Measurements from ENCODE around the gene RPGR. TPM values are rescaled to one million over a fixed set of nuclear protein-coding genes. Genes with fewer than 3 reads are reported as not detected.
A peak's percentile ranks its signal among the peaks of the same experiment; 100 is the strongest.

The RPGR gene
- total RNA-seq, 1 experiment from 2014 or later = 10.4 TPM

DNA sequence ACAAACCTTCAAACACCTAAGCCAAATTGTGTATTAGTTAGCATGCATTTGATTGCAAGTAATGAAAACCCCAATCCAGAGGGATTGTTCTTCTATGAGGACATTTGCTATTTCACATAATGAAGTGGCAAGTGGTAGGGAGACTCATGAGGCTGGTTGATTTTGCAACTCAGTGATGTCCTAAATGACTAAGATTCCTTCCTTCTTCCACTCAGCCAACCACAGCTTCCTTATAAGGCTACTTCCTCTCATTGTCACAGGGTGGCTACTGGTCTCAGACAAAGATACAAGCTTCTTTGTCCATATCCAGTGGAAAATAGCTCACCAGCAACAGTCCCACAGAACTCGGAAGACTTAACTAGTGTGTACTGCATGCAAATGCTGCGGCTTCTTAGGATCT lies 19.8 kb upstream of the RPGR start:
- TF ChIP-seq SRF (IDR thresholded peaks at IDR 0.05; ENCODE audit: low read depth) = peak; percentile 45; the same call in 1 of the 2 replicates
- TF ChIP-seq CBX3 (IDR thresholded peaks at IDR 0.05; ENCODE audit: low read depth) = no peak
- Histone ChIP-seq H3K9me2 (ENCODE audit: insufficient read depth) (no peaks in the 10 kb centered on the region), H2AFZ (ENCODE audit: low read depth, low read length, poor library complexity, severe bottlenecking) (no peak overlapping the region), H3K4me1 (ENCODE audit: control insufficient read depth in 1 of 2, insufficient read depth in 2 of 2, low read length in 2 of 2) (no peaks in the 10 kb centered on the region), H3K4me3 (replicated peaks in 1 of 2; ENCODE audit: low read depth in 1 of 2, low read length in 2 of 2) (no peak overlapping the region), H3K36me3 (ENCODE audit: control insufficient read depth in 1 of 2, insufficient read depth in 2 of 2, low read length in 2 of 2) (no peaks in the 10 kb centered on the region), H3K27ac (ENCODE audit: low read depth, low read length) (no peak overlapping the region), H3K27me3 (ENCODE audit: insufficient read depth, low read length) (no peaks in the 10 kb centered on the region), H4K20me1 (ENCODE audit: insufficient read depth) (no peaks in the 10 kb centered on the region), H3K9me3 (ENCODE audit: control insufficient read depth in 1 of 2, insufficient read depth in 1 of 2, low read depth in 1 of 2, low read length in 2 of 2) (no peaks in the 10 kb centered on the region), H3K79me2 (ENCODE audit: insufficient read depth, low read length) (no peaks in the 10 kb centered on the region), H3K9ac (ENCODE audit: low read length) (no peak overlapping the region), H3K4me2 (ENCODE audit: low read length) (no peak overlapping the region)
- ATAC-seq (no peak), DNase-seq (ENCODE audit: low read depth, low spot score) (no peak)
- no TSS peak for BruUV-seq (replicated peaks)
- ChIA-PET CTCF (no interaction called here), POLR2A (no interaction called here), RAD21 (ENCODE audit: low non-redundant PET in 1 of 2, low total read pairs in 2 of 2, uncharacterized antibody in 2 of 2, unreplicated experiment in 2 of 2) (no interaction called here)
- intact Hi-C loops (cut with micrococcal nuclease) = no loop called here

DNA sequence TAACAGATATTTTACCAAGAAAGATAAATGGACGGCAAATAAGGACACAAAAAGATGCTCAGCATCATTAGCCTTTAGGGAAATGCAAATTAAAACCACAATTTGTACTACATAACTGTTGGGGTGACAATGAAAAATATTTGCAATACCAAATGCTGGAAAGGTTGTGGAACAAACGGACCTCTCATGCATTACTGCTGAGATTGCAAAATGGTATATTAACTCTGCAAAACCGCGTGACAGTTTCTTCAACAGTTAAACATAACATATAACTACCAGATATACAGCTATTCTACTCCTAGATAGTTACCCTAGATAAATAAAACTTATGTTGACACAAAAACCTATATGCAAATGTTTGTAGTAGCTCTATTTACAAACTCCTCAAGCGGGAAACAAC lies 18.8 kb upstream of the RPGR start:
- intact Hi-C loops (cut with micrococcal nuclease) = no loop called here
- Histone ChIP-seq H3K36me3 (ENCODE audit: control insufficient read depth in 1 of 2, insufficient read depth in 2 of 2, low read length in 2 of 2) (no peaks in the 10 kb centered on the region), H3K4me3 (replicated peaks in 1 of 2; ENCODE audit: low read depth in 1 of 2, low read length in 2 of 2) (no peak overlapping the region), H3K27ac (ENCODE audit: low read depth, low read length) (no peak overlapping the region), H3K27me3 (ENCODE audit: insufficient read depth, low read length) (no peaks in the 10 kb centered on the region), H2AFZ (ENCODE audit: low read depth, low read length, poor library complexity, severe bottlenecking) (no peak overlapping the region), H3K9me2 (ENCODE audit: insufficient read depth) (no peaks in the 10 kb centered on the region), H4K20me1 (ENCODE audit: insufficient read depth) (no peaks in the 10 kb centered on the region), H3K4me2 (ENCODE audit: low read length) (no peak overlapping the region), H3K9ac (ENCODE audit: low read length) (no peak overlapping the region), H3K4me1 (ENCODE audit: control insufficient read depth in 1 of 2, insufficient read depth in 2 of 2, low read length in 2 of 2) (no peaks in the 10 kb centered on the region), H3K79me2 (ENCODE audit: insufficient read depth, low read length) (no peaks in the 10 kb centered on the region), H3K9me3 (ENCODE audit: control insufficient read depth in 1 of 2, insufficient read depth in 1 of 2, low read depth in 1 of 2, low read length in 2 of 2) (no peaks in the 10 kb centered on the region)
- ATAC-seq (no peak), DNase-seq (ENCODE audit: low read depth, low spot score) (no peak)
- ChIA-PET POLR2A (no interaction called here), RAD21 (ENCODE audit: low non-redundant PET in 1 of 2, low total read pairs in 2 of 2, uncharacterized antibody in 2 of 2, unreplicated experiment in 2 of 2) (no interaction called here), CTCF (no interaction called here)
- BruUV-seq (replicated peaks) = no TSS peak
- TF ChIP-seq RAD21 (IDR thresholded peaks at IDR 0.05; ENCODE audit: low read depth) = no peak
- TF ChIP-seq, protein P1, sequence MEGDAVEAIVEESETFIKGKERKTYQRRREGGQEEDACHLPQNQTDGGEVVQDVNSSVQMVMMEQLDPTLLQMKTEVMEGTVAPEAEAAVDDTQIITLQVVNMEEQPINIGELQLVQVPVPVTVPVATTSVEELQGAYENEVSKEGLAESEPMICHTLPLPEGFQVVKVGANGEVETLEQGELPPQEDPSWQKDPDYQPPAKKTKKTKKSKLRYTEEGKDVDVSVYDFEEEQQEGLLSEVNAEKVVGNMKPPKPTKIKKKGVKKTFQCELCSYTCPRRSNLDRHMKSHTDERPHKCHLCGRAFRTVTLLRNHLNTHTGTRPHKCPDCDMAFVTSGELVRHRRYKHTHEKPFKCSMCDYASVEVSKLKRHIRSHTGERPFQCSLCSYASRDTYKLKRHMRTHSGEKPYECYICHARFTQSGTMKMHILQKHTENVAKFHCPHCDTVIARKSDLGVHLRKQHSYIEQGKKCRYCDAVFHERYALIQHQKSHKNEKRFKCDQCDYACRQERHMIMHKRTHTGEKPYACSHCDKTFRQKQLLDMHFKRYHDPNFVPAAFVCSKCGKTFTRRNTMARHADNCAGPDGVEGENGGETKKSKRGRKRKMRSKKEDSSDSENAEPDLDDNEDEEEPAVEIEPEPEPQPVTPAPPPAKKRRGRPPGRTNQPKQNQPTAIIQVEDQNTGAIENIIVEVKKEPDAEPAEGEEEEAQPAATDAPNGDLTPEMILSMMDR (IDR thresholded peaks at IDR 0.05 in 2 of 3, conservative IDR thresholded peaks at IDR 0.05 in 1 of 3; ENCODE audit: borderline replicate concordance in 1 of 3, insufficient read depth in 1 of 3, low read depth in 2 of 3, low read length in 2 of 3) = no peak
- TF ChIP-seq POLR2A (IDR thresholded peaks at IDR 0.05; ENCODE audit: borderline replicate concordance, extremely low read depth, insufficient read depth, insufficient read length) = no peak
- TF ChIP-seq FOSL1 (IDR thresholded peaks at IDR 0.05; ENCODE audit: low read depth) = no peak
- no peak for TF ChIP-seq POLR2AphosphoS5 (IDR thresholded peaks at IDR 0.05; ENCODE audit: low read depth, low read length)
- TF ChIP-seq YY1 (IDR thresholded peaks at IDR 0.05; ENCODE audit: extremely low read depth, insufficient replicate concordance, low read depth, low read length) = no peak
- TF ChIP-seq, protein P2, sequence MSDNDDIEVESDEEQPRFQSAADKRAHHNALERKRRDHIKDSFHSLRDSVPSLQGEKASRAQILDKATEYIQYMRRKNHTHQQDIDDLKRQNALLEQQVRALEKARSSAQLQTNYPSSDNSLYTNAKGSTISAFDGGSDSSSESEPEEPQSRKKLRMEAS (IDR thresholded peaks at IDR 0.05) = no peak
- TF ChIP-seq EZH2 (IDR thresholded peaks at IDR 0.05) = no peak
- TF ChIP-seq TCF7L2 (IDR thresholded peaks at IDR 0.05; ENCODE audit: borderline replicate concordance, extremely low read depth, insufficient read depth, insufficient read length) = no peak
- TF ChIP-seq CBX3 (IDR thresholded peaks at IDR 0.05; ENCODE audit: low read depth) = no peak
- no peak for TF ChIP-seq JUND (IDR thresholded peaks at IDR 0.05)
- no peak for TF ChIP-seq SRF (IDR thresholded peaks at IDR 0.05; ENCODE audit: low read depth)
- TF ChIP-seq ZFX (IDR thresholded peaks at IDR 0.05) = no peak
- TF ChIP-seq SP1 (IDR thresholded peaks at IDR 0.05; ENCODE audit: low read depth) = no peak
- no peak for TF ChIP-seq CEBPB (IDR thresholded peaks at IDR 0.05; ENCODE audit: low read depth)
- TF ChIP-seq, protein P3, sequence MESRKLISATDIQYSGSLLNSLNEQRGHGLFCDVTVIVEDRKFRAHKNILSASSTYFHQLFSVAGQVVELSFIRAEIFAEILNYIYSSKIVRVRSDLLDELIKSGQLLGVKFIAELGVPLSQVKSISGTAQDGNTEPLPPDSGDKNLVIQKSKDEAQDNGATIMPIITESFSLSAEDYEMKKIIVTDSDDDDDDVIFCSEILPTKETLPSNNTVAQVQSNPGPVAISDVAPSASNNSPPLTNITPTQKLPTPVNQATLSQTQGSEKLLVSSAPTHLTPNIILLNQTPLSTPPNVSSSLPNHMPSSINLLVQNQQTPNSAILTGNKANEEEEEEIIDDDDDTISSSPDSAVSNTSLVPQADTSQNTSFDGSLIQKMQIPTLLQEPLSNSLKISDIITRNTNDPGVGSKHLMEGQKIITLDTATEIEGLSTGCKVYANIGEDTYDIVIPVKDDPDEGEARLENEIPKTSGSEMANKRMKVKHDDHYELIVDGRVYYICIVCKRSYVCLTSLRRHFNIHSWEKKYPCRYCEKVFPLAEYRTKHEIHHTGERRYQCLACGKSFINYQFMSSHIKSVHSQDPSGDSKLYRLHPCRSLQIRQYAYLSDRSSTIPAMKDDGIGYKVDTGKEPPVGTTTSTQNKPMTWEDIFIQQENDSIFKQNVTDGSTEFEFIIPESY (IDR thresholded peaks at IDR 0.05; ENCODE audit: extremely low read depth, insufficient replicate concordance, low read length) = no peak
